Mesendoderm (in vitro differentiated cells): ENCODE results near the gene CDIPT.

Experiments used
- DNase-seq: peaks from one replicate; pipeline ENCODE4 v3.0.0; 2013
- H2AK5ac ChIP-seq: 2 replicates; pipeline ENCODE4 v1.6.1; 2013; ENCODE audit warnings: low read length, inconsistent platforms
- H2BK120ac ChIP-seq: 2 replicates; pipeline ENCODE4 v1.6.1; 2013; ENCODE audit warnings: low read depth, mild to moderate bottlenecking, low read length, moderate library complexity, mixed read lengths
- H2BK15ac ChIP-seq: replicated peaks from 2 replicates; pipeline ENCODE4 v1.6.1; 2013; ENCODE audit warnings: low read depth, mild to moderate bottlenecking, moderate library complexity
- H2BK5ac ChIP-seq: 2 replicates; pipeline ENCODE4 v1.6.1; 2013; ENCODE audit warnings: low read length, inconsistent platforms
- H3K18ac ChIP-seq: 2 replicates; pipeline ENCODE4 v1.6.1; 2013; ENCODE audit warnings: mild to moderate bottlenecking, low read length, mixed read lengths
- H3K23ac ChIP-seq: one replicate; pipeline ENCODE4 v1.6.1; 2013; ENCODE audit warnings: low read length
- H3K27ac ChIP-seq: 2 replicates; pipeline ENCODE4 v1.5.1; 2013; ENCODE audit warnings: low read depth, mild to moderate bottlenecking, inconsistent platforms, low read length, moderate library complexity
- H3K27me3 ChIP-seq: 2 replicates; pipeline ENCODE4 v1.6.1; 2013; ENCODE audit warnings: low read length, control low read depth, mild to moderate bottlenecking, inconsistent platforms; ENCODE audit not compliant: insufficient read depth, poor library complexity
- H3K36me3 ChIP-seq: 2 replicates; pipeline ENCODE4 v1.6.1; 2013; ENCODE audit warnings: low read length, inconsistent platforms; ENCODE audit not compliant: control insufficient read depth, insufficient read depth
- H3K4ac ChIP-seq: one replicate; pipeline ENCODE4 v1.6.1; 2013; ENCODE audit warnings: low read depth, mild to moderate bottlenecking, low read length, moderate library complexity
- H3K4me1 ChIP-seq: 2 replicates; pipeline ENCODE4 v1.6.1; 2013; ENCODE audit warnings: low read depth, low read length, inconsistent platforms; ENCODE audit not compliant: control insufficient read depth
- H3K4me2 ChIP-seq: 2 replicates; pipeline ENCODE4 v1.6.1; 2013; ENCODE audit warnings: low read length
- H3K4me3 ChIP-seq: 2 replicates; pipeline ENCODE4 v1.5.1; 2013; ENCODE audit warnings: mild to moderate bottlenecking, low read length
- H3K56ac ChIP-seq: one replicate; pipeline ENCODE4 v1.6.1; 2013; ENCODE audit warnings: low read length
- H3K79me1 ChIP-seq: 2 replicates; pipeline ENCODE4 v1.6.1; 2013; ENCODE audit warnings: low read length, inconsistent platforms
- H3K79me2 ChIP-seq: 2 replicates; pipeline ENCODE4 v1.6.1; 2013; ENCODE audit warnings: mild to moderate bottlenecking, low read length; ENCODE audit not compliant: control insufficient read depth, insufficient read depth
- H3K9ac ChIP-seq: 2 replicates; pipeline ENCODE4 v1.6.1; 2013; ENCODE audit warnings: low read length, inconsistent platforms
- H4K5ac ChIP-seq: one replicate; pipeline ENCODE4 v1.6.1; 2013; ENCODE audit warnings: low read length
- H4K8ac ChIP-seq: one replicate; pipeline ENCODE4 v1.6.1; 2013; ENCODE audit warnings: low read depth, mild to moderate bottlenecking, control low read depth, low read length, moderate library complexity
- WGBS: extraction: QIAGEN DNeasy Blood & Tissue Kit; methylation state at CpG from one replicate; pipeline ENCODE4 v1.1.7; 2013; ENCODE audit warnings: low lambda C conversion rate, missing lambda C conversion rate; ENCODE audit not compliant: insufficient coverage; ENCODE audit errors: extremely low coverage; 5-methylcytosine and 5-hydroxymethylcytosine counted together

CDIPT gene

GRCh38 chr16:29813644-29814562 lies 49.1 kb downstream of the CDIPT start:
- Histone ChIP-seq H3K4me1 (peaks cover 23% of the 10 kb centered on the region), H3K36me3 (peaks cover 3% of the 10 kb centered on the region), H2BK120ac (no peak overlapping the region), H3K4ac (no peak overlapping the region), H3K18ac (no peak overlapping the region), H3K79me1 (peaks cover 4% of the 10 kb centered on the region), H4K5ac (no peak overlapping the region), H3K79me2 (peaks cover 17% of the 10 kb centered on the region), H3K9ac (peak overlapping the region; percentile 76), H3K4me2 (peak overlapping the region; percentile 25), H3K27me3 (no peaks in the 10 kb centered on the region), H2BK15ac (no peak overlapping the region), H4K8ac (no peak overlapping the region), H3K23ac (peak overlapping the region; percentile 59), H2AK5ac (peak overlapping the region; percentile 95), H3K56ac (peak overlapping the region; percentile 86), H3K27ac (no peak overlapping the region), H3K4me3 (no peak overlapping the region), H2BK5ac (no peak overlapping the region)
- no CpG with 5 or more reads among the region's 24 CpGs for WGBS
- DNase-seq = no peak

DNA sequence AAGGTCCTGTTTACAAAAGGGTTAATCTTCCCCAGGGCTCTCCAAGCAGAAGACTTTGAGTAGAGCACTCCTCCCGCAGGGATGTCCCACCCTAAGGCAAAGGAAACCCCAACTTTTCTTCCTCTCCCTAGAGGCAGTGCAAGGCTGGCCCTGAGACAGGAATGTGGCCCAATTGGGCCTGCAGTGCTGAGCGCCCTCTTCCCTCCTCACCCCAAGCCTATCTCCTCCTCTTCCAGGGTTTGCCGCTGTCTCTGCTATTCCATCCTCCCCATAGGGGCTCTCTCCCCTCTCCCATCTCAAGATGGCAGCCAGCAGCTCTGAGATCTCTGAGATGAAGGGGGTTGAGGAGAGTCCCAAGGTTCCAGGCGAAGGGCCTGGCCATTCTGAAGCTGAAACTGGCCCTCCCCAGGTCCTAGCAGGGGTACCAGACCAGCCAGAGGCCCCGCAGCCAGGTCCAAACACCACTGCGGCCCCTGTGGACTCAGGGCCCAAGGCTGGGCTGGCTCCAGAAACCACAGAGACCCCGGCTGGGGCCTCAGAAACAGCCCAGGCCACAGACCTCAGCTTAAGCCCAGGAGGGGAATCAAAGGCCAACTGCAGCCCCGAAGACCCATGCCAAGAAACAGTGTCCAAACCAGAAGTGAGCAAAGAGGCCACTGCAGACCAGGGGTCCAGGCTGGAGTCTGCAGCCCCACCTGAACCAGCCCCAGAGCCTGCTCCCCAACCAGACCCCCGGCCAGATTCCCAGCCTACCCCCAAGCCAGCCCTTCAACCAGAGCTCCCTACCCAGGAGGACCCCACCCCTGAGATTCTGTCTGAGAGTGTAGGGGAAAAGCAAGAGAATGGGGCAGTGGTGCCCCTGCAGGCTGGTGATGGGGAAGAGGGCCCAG lies 50.0 kb downstream of the CDIPT start:
- H3K79me1 ChIP-seq = peaks cover 5% of the 10 kb centered on the region
- H3K56ac ChIP-seq = peak overlapping the region; percentile 91
- H4K5ac ChIP-seq = no peak overlapping the region
- H4K8ac ChIP-seq = no peak overlapping the region
- H3K23ac ChIP-seq = no peak overlapping the region
- no peak overlapping the region for H2BK15ac ChIP-seq
- no peaks in the 10 kb centered on the region for H3K27me3 ChIP-seq
- peaks cover 23% of the 10 kb centered on the region for H3K79me2 ChIP-seq
- no peak overlapping the region for H3K27ac ChIP-seq
- H3K4me3 ChIP-seq = peak overlapping the region; percentile 37
- no peak overlapping the region for H3K4ac ChIP-seq
- no peak overlapping the region for H2BK120ac ChIP-seq
- no peak overlapping the region for H2AK5ac ChIP-seq
- H2BK5ac ChIP-seq = no peak overlapping the region
- peaks cover 24% of the 10 kb centered on the region for H3K4me1 ChIP-seq
- no peak overlapping the region for H3K18ac ChIP-seq
- DNase-seq = no peak
- no CpG with 5 or more reads among the region's 9 CpGs for WGBS
- peaks cover 6% of the 10 kb centered on the region for H3K36me3 ChIP-seq
- H3K9ac ChIP-seq = peak overlapping the region; percentile 88
- peak overlapping the region; percentile 89 for H3K4me2 ChIP-seq

- peaks cover 31% of the 10 kb centered on the region for H3K79me2 ChIP-seq
- H4K8ac ChIP-seq = no peak within 1 kb of the TSS
- H3K4me3 ChIP-seq = peak within 1 kb of the TSS; percentile 71
- H4K5ac ChIP-seq = no peak within 1 kb of the TSS
- peak within 1 kb of the TSS; percentile 76 for H3K27ac ChIP-seq
- H3K79me1 ChIP-seq = peaks cover 5% of the 10 kb centered on the region
- peak within 1 kb of the TSS; percentile 69 for H3K23ac ChIP-seq
- no peak within 1 kb of the TSS for H2AK5ac ChIP-seq
- peak; percentile 76 for DNase-seq
- H3K4me2 ChIP-seq = peak within 1 kb of the TSS; percentile 89
- H3K56ac ChIP-seq = peak within 1 kb of the TSS; percentile 91
- H3K4me1 ChIP-seq = peaks cover 24% of the 10 kb centered on the region
- H3K9ac ChIP-seq = peak within 1 kb of the TSS; percentile 88
- WGBS = no CpG with 5 or more reads among the region's 69 CpGs
- no peaks in the 10 kb centered on the region for H3K27me3 ChIP-seq
- peaks cover 6% of the 10 kb centered on the region for H3K36me3 ChIP-seq
- no peak within 1 kb of the TSS for H3K4ac ChIP-seq
- peak within 1 kb of the TSS; percentile 43 for H2BK5ac ChIP-seq
- no peak within 1 kb of the TSS for H2BK120ac ChIP-seq
- no peak within 1 kb of the TSS for H2BK15ac ChIP-seq
- H3K18ac ChIP-seq = peak within 1 kb of the TSS; percentile 28
Observed at GRCh38 chr16:29811896-29812665, 50.9 kb downstream of the CDIPT start, which contains the start of gene PRRT2. PRRT2 (plus strand) TSS chr16:29812193; CDS start chr16:29813055, 862 bp downstream.

- H3K27ac ChIP-seq = peak overlapping the region; percentile 76
- H2AK5ac ChIP-seq = no peak overlapping the region
- peak overlapping the region; percentile 91 for H3K56ac ChIP-seq
- peaks cover 5% of the 10 kb centered on the region for H3K79me1 ChIP-seq
- no peak overlapping the region for H2BK120ac ChIP-seq
- peaks cover 24% of the 10 kb centered on the region for H3K4me1 ChIP-seq
- peaks cover 26% of the 10 kb centered on the region for H3K79me2 ChIP-seq
- peak overlapping the region; percentile 84 for H3K4me2 ChIP-seq
- H2BK15ac ChIP-seq = no peak overlapping the region
- H3K4ac ChIP-seq = no peak overlapping the region
- H4K8ac ChIP-seq = no peak overlapping the region
- WGBS = no CpG with 5 or more reads among the region's 31 CpGs
- peak overlapping the region; percentile 43 for H2BK5ac ChIP-seq
- no peaks in the 10 kb centered on the region for H3K27me3 ChIP-seq
- peak overlapping the region; percentile 78 for H3K9ac ChIP-seq
- DNase-seq = peak; percentile 99
- H3K36me3 ChIP-seq = peaks cover 6% of the 10 kb centered on the region
- no peak overlapping the region for H4K5ac ChIP-seq
- H3K4me3 ChIP-seq = peak overlapping the region; percentile 26
- H3K23ac ChIP-seq = no peak overlapping the region
- H3K18ac ChIP-seq = no peak overlapping the region
Observed at GRCh38 chr16:29811170-29811895, 51.7 kb downstream of the CDIPT start.

GRCh38 chr16:29810699-29811169 lies 52.3 kb downstream of the CDIPT start:
- H3K4ac ChIP-seq = no peak overlapping the region
- H4K8ac ChIP-seq = no peak overlapping the region
- peak overlapping the region; percentile 72 for H3K27ac ChIP-seq
- no peak overlapping the region for H4K5ac ChIP-seq
- peaks cover 5% of the 10 kb centered on the region for H3K79me1 ChIP-seq
- H3K27me3 ChIP-seq = no peaks in the 10 kb centered on the region
- H3K18ac ChIP-seq = no peak overlapping the region
- peaks cover 6% of the 10 kb centered on the region for H3K36me3 ChIP-seq
- no CpG with 5 or more reads among the region's 9 CpGs for WGBS
- peak overlapping the region; percentile 63 for H3K4me2 ChIP-seq
- DNase-seq = no peak
- peaks cover 24% of the 10 kb centered on the region for H3K4me1 ChIP-seq
- no peak overlapping the region for H2AK5ac ChIP-seq
- H2BK15ac ChIP-seq = no peak overlapping the region
- H3K79me2 ChIP-seq = peaks cover 26% of the 10 kb centered on the region
- no peak overlapping the region for H2BK120ac ChIP-seq
- peak overlapping the region; percentile 76 for H3K23ac ChIP-seq
- H3K56ac ChIP-seq = peak overlapping the region; percentile 90
- no peak overlapping the region for H3K4me3 ChIP-seq
- peak overlapping the region; percentile 75 for H3K9ac ChIP-seq
- no peak overlapping the region for H2BK5ac ChIP-seq
